HEK293 (cell line): ENCODE data around the gene PPFIBP1.

Source experiments
- CTCF ChIP-seq: fragments of 450-650 bp; formaldehyde crosslinking; IDR thresholded peaks from 2 replicates; pipeline ENCODE4 v1.5.1; 2016; ENCODE audit warnings: missing biosample characterization, missing genetic modification characterization
- SETDB1 ChIP-seq: IDR thresholded peaks from one replicate; pipeline ENCODE4 v1.6.1; 2017; ENCODE audit warnings: mild to moderate bottlenecking, low read length, moderate library complexity, mixed read lengths; ENCODE audit not compliant: insufficient read length
- ZNF16 ChIP-seq: fragments of 450-650 bp; formaldehyde crosslinking; IDR thresholded peaks from 2 replicates; pipeline ENCODE4 v1.5.1; 2016; ENCODE audit warnings: low read depth, missing biosample characterization, missing genetic modification characterization
- TF ChIP-seq, protein P1 (sequence below): fragments of 450-650 bp; formaldehyde crosslinking; IDR thresholded peaks from 2 replicates; pipeline ENCODE4 v1.5.1; 2016; ENCODE audit warnings: missing biosample characterization, missing genetic modification characterization, borderline replicate concordance

- TF ChIP-seq SETDB1 (no peak), ZNF16 (tag by site-specific recombination) (no peak), CTCF (no peak)
- TF ChIP-seq, protein P1, sequence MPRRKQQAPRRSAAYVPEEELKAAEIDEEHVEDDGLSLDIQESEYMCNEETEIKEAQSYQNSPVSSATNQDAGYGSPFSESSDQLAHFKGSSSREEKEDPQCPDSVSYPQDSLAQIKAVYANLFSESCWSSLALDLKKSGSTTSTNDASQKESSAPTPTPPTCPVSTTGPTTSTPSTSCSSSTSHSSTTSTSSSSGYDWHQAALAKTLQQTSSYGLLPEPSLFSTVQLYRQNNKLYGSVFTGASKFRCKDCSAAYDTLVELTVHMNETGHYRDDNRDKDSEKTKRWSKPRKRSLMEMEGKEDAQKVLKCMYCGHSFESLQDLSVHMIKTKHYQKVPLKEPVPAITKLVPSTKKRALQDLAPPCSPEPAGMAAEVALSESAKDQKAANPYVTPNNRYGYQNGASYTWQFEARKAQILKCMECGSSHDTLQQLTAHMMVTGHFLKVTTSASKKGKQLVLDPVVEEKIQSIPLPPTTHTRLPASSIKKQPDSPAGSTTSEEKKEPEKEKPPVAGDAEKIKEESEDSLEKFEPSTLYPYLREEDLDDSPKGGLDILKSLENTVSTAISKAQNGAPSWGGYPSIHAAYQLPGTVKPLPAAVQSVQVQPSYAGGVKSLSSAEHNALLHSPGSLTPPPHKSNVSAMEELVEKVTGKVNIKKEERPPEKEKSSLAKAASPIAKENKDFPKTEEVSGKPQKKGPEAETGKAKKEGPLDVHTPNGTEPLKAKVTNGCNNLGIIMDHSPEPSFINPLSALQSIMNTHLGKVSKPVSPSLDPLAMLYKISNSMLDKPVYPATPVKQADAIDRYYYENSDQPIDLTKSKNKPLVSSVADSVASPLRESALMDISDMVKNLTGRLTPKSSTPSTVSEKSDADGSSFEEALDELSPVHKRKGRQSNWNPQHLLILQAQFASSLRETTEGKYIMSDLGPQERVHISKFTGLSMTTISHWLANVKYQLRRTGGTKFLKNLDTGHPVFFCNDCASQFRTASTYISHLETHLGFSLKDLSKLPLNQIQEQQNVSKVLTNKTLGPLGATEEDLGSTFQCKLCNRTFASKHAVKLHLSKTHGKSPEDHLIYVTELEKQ = no peak
Observed at GRCh38 chr12:27657296-27657695, 133.3 kb downstream of the PPFIBP1 start.
